RWPE1 (cell line): ENCODE measurements around the gene NFKBIA.
"Not testable (repeated sequence)": the region's sequence is repeated elsewhere in the genome, so short reads cannot be mapped to it uniquely, and the experiment has no call there.

Source experiments
- CTCF ChIA-PET: fragments of 350-600 bp; sonication (Branson Sonifier 250); formaldehyde crosslinking; extraction: SDS; loops from one replicate; lab custom pipeline; 2021; lab: Yijun Ruan, JAX
- POLR2A ChIA-PET: fragments of 400-600 bp; formaldehyde crosslinking; extraction: SDS; loops from one replicate; lab custom pipeline; 2020; ENCODE audit warnings: antibody characterized with exemption; ENCODE audit not compliant: low non-redundant PET; lab: Yijun Ruan, JAX
- DNase-seq: peaks from one replicate; pipeline ENCODE4 v3.0.0; 2012; ENCODE audit warnings: low spot score
- H3K27ac ChIP-seq: fragments of 450-650 bp; 2 replicates; pipeline ENCODE4 v1.5.1; 2017
- TF ChIP-seq, protein P1 (sequence below): fragments of 450-650 bp; conservative IDR thresholded peaks from 2 replicates; pipeline ENCODE4 v1.5.1; 2017; ENCODE audit warnings: low read depth, mild to moderate bottlenecking

Gene NFKBIA

DNA sequence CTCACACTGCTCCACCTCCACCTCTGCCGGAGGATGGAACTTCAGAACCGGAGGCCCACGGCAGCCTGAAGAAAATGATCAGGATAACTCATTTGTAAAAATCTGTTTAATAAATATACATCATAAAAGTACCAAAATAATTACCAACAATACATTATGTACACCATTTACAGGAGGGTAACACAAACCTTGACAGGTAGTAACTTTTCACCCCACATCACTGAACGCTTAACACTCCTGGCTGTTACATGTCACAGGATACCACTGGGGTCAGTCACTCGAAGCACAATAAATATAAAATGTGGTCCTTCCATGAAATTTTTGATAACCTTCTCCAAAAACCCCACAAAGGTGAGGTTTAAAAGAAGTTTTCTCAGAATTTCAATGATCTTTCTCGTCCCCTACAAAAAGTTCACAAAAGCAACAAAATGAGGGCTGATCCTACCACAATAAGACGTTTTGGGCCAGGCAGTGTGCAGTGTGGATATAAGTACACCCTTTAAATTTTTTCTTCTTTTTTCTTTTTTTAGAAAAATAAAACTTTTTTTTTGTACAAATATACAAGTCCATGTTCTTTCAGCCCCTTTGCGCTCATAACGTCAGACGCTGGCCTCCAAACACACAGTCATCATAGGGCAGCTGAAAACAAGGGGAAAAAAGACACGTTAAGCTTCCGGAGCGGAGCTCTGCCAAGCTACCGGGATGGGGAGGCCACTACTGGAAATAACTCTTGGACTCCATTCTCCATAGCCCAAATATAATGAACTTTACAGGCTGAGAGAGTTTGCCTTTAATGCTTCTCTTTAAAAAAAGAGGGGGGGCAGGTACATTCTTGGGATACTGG is 2.9 kb downstream of the NFKBIA start:
- no peak for DNase-seq
- CTCF ChIA-PET = interaction anchor here (0.6 kb wide), 1 partner anchor 821 kb away, joined by 3 read pairs; no protein-coding TSS in a partner anchor
- POLR2A ChIA-PET = no interaction called here
- peak overlapping the region; percentile 98 for H3K27ac ChIP-seq
- TF ChIP-seq, protein P1, sequence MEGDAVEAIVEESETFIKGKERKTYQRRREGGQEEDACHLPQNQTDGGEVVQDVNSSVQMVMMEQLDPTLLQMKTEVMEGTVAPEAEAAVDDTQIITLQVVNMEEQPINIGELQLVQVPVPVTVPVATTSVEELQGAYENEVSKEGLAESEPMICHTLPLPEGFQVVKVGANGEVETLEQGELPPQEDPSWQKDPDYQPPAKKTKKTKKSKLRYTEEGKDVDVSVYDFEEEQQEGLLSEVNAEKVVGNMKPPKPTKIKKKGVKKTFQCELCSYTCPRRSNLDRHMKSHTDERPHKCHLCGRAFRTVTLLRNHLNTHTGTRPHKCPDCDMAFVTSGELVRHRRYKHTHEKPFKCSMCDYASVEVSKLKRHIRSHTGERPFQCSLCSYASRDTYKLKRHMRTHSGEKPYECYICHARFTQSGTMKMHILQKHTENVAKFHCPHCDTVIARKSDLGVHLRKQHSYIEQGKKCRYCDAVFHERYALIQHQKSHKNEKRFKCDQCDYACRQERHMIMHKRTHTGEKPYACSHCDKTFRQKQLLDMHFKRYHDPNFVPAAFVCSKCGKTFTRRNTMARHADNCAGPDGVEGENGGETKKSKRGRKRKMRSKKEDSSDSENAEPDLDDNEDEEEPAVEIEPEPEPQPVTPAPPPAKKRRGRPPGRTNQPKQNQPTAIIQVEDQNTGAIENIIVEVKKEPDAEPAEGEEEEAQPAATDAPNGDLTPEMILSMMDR = no peak

DNA sequence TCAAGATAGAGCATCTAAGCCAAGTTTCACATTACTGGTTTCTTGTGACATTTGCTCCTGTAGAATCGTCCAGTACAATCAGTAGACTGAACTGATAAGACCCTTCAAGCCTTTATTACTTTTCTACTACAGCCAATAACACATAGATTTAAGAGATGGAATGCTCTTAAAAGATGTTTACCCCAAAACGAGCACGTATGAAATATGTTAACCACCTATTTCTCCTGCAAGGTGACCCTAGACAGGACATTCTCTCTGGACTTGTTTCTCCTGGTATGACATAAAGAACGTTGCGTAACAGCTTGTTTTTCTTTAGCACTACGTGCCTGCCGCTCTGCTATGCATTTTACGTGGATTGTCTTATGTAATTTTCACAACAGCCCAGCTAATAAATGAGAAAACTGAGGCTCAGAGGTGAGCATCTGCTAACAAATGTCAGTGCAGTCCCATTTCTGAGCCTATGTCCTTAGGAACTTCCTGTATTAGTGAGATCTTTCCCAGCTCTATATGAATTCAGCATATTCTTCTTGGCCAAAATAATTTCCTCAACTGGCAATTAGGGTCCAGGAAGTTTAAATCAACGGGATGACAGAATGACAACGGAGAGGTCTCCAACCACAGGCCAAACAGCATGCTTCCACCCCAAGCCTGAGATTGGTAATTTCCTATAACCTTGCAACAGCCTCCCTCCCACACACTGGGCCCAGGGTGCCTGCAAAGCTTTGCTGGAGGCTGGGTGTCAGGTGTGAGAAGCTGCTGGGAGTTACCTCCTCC is 3.7 kb downstream of the NFKBIA start:
- no peak for DNase-seq
- ChIA-PET POLR2A (no interaction called here), CTCF (interaction anchor here (0.6 kb wide), 1 partner anchor 820 kb away, joined by 3 read pairs; no protein-coding TSS in a partner anchor)
- TF ChIP-seq, protein P1 = no peak
- H3K27ac ChIP-seq = peak overlapping the region; percentile 67

DNA sequence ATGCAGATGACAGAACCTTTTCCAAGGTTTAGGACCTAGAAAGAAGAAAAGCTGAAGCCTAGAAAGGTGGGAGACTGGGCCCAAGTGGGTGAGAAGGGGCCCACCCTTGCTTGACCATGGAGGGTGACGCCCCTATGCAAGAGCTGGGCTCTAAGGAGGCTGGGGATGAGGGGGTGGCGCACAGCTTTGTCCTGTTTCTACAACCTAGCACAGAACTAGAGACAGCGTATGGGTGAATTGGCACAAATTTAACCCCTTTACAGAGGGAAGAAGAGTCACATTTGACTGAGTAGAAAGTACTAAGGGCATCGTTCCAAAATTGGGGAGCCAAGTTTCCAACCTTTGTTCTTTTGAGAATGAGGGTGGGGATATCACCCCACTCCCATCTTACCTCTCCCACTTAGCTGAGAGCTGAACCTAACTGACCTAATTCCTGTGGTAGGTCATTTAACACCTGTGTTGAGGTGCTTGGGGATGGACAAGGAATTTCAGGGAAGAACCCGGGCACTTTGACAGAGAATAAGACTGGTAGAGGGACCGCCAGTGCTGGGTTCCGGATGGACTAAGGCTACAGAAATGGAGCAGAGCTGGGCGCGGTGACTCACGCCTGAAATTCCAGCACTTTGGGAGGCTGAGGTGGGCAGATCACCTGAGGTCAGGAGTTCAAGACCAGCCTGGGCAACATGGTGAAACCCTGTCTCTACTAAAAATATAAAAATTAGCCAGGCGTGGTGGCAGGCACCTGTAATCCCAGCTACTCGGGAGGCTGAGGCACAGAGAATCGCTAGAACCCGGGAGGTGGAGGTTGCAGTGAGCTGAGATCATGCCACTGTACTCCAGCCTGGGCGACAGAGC is 5.2 kb downstream of the NFKBIA start:
- ChIA-PET POLR2A (interaction anchor here (0.5 kb wide), 1 partner anchor 140 kb away, joined by 5 read pairs; no protein-coding TSS in a partner anchor), CTCF (interaction anchor here (0.9 kb wide), 1 partner anchor 349 kb away, joined by 3 read pairs; no protein-coding TSS in a partner anchor)
- no peak for DNase-seq
- peak overlapping the region; percentile 61 for H3K27ac ChIP-seq
- TF ChIP-seq, protein P1 = no peak

DNA sequence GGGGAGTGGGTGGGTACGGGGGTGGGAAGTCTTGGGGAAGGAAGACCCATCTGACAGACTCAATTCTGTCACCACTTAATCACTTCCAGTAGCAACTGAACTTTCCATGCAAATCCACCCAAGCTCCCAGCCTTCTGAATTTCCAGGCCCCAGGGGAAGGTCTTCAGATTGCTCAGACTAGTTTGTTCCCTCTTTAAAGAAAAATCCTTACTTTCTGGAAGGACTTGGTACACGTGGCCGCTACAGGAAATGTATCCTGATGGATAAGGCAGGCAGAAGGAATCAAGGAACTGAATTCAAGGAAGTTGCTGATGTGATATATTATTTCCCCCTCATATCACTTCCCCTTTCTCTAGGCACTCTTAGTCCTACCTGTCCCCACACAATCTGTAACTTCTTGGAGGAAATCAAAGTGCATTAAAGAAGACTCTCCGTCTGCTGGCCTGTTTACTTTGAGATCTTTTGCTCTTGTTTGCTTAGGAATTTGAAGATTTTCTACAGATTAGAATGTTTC is 6.4 kb downstream of the NFKBIA start:
- POLR2A ChIA-PET = no interaction called here
- TF ChIP-seq, protein P1 = no peak
- H3K27ac ChIP-seq = peak overlapping the region; percentile 61
- DNase-seq = no peak
- CTCF ChIA-PET = no interaction called here

DNA sequence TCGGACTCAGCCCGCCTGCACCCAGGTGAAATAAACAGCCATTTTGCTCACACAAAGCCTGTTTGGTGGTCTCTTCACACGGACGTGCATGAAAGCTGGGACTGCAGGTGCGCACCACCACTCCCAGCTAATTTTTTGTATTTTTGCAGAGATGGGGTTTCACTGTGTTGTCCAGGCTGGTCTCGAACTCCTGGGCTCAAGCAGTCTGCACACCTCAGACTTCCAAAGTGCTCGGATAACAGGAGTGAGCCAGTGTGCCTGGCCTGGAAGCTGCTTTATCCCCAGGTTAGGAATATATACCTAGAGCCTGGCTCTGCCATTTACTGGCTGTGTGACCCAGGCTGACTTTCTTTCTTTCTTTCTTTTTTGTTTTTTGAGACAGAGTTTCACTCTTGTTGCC is 7.9 kb downstream of the NFKBIA start:
- DNase-seq, CTCF ChIA-PET: not testable (repeated sequence)
- peak overlapping the region; percentile 55 for H3K27ac ChIP-seq
- POLR2A ChIA-PET = interaction anchor here (0.6 kb wide), 1 partner anchor 105 kb away, joined by 3 read pairs; the partner anchor contains the start of gene PSMA6

DNA sequence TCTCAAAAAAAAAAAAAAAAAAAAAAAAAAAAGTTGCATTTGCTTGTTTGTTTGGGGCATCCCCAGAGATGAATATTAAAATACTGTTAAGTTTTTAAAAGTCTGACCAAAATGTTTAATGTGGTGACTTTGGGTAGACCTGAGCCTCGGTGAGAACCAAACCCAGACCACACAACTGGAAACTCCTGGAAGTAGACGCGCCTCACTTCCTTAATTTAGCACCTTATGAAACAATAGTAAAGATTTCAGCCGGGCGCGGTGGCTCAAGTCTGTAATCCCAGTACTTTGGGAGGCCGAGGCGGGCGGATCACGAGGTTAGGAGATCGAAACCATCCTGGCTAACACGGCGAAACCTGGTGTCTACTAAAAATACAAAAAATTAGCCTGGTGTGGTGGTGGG is 9.3 kb downstream of the NFKBIA start:
- POLR2A ChIA-PET = interaction anchor here (0.6 kb wide), 1 partner anchor 9 kb away, joined by 10 read pairs; no protein-coding TSS in a partner anchor
- CTCF ChIA-PET = interaction anchor here (0.6 kb wide), 1 partner anchor 10 kb away, joined by 4 read pairs; no protein-coding TSS in a partner anchor
- TF ChIP-seq, protein P1 = no peak
- DNase-seq = no peak
- H3K27ac ChIP-seq = no peak overlapping the region
